Brain pericyte (primary cell): ENCODE data around the gene PRR18.

ENCODE experiments used
- DNase-seq: peaks from one replicate; pipeline ENCODE4 v3.0.0-alpha.2; 2012; ENCODE audit warnings: low read depth, low spot score

PRR18 gene

GRCh38 chr6:166305562-166306117 lies 2.6 kb downstream of the PRR18 start:
- no peak for DNase-seq

GRCh38 chr6:166304106-166304505 lies 4.1 kb downstream of the PRR18 start:
- no peak for DNase-seq

- DNase-seq = no peak
These were observed 6.3 kb downstream of the PRR18 start for GRCh38 chr6:166301611-166302529.

GRCh38 chr6:166300357-166300987 lies 7.7 kb downstream of the PRR18 start:
- DNase-seq = no peak

GRCh38 chr6:166297606-166298005 lies 10.6 kb downstream of the PRR18 start:
- no peak for DNase-seq

- DNase-seq = no peak
These were observed 11.9 kb downstream of the PRR18 start for GRCh38 chr6:166296035-166296883.

GRCh38 chr6:166293731-166294584 lies 14.2 kb downstream of the PRR18 start:
- no peak for DNase-seq

- no peak for DNase-seq
These were observed 18.8 kb downstream of the PRR18 start for GRCh38 chr6:166289207-166290060.

- DNase-seq = no peak
These were observed 21.3 kb downstream of the PRR18 start for GRCh38 chr6:166286839-166287271.

- DNase-seq = no peak
These were observed 23.0 kb downstream of the PRR18 start for GRCh38 chr6:166285233-166285632.

GRCh38 chr6:166284640-166285039 lies 23.6 kb downstream of the PRR18 start:
- DNase-seq = no peak

- no peak for DNase-seq
These were observed 25.7 kb downstream of the PRR18 start for GRCh38 chr6:166282394-166283032.

- no peak for DNase-seq
These were observed 27.1 kb downstream of the PRR18 start for GRCh38 chr6:166281104-166281503.

- no peak for DNase-seq
These were observed 28.9 kb downstream of the PRR18 start for GRCh38 chr6:166279393-166279679.

- DNase-seq = no peak
These were observed 29.4 kb downstream of the PRR18 start for GRCh38 chr6:166278579-166279392.

GRCh38 chr6:166277892-166278578 lies 30.2 kb downstream of the PRR18 start:
- DNase-seq = no peak

- no peak for DNase-seq
These were observed 31.2 kb downstream of the PRR18 start for GRCh38 chr6:166277018-166277417.

- DNase-seq = no peak
These were observed 32.5 kb downstream of the PRR18 start for GRCh38 chr6:166275714-166276166.
